ENCODE results near the gene CTNND2. TPM values are rescaled to one million over a fixed set of nuclear protein-coding genes. Genes with fewer than 3 reads are reported as not detected.

CTNND2 gene
- total and polyA plus RNA-seq, 3 donors from 2014 or later, result 9.1 to 17.2 (median 11.3) TPM

- H3K4me3 ChIP-seq, result no peak overlapping the region
- no peak overlapping the region for H3K27ac ChIP-seq
- no peaks in the 10 kb centered on the region for H3K9me3 ChIP-seq
- TF ChIP-seq, protein P1, sequence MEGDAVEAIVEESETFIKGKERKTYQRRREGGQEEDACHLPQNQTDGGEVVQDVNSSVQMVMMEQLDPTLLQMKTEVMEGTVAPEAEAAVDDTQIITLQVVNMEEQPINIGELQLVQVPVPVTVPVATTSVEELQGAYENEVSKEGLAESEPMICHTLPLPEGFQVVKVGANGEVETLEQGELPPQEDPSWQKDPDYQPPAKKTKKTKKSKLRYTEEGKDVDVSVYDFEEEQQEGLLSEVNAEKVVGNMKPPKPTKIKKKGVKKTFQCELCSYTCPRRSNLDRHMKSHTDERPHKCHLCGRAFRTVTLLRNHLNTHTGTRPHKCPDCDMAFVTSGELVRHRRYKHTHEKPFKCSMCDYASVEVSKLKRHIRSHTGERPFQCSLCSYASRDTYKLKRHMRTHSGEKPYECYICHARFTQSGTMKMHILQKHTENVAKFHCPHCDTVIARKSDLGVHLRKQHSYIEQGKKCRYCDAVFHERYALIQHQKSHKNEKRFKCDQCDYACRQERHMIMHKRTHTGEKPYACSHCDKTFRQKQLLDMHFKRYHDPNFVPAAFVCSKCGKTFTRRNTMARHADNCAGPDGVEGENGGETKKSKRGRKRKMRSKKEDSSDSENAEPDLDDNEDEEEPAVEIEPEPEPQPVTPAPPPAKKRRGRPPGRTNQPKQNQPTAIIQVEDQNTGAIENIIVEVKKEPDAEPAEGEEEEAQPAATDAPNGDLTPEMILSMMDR (IDR thresholded peaks at IDR 0.05), result no peak
- no peak for TF ChIP-seq POLR2A (IDR thresholded peaks at IDR 0.05)
- DNase-seq, result no peak
- H3K36me3 ChIP-seq (ENCODE audit: low read depth, missing control alignments), result no peaks in the 10 kb centered on the region
- no peaks in the 10 kb centered on the region for H3K4me1 ChIP-seq
- H3K27me3 ChIP-seq, result no peaks in the 10 kb centered on the region
- 88 to 93% methylated on average over 6 of the region's 6 CpGs for WGBS, 2 donors
- intact Hi-C loops (cut with DNase I; ENCODE audit: low total_unique reads), result no loop called here
Measured at GRCh38 chr5:11110128-11110527, 794.1 kb downstream of the CTNND2 start.

- no peaks in the 10 kb centered on the region for H3K4me1 ChIP-seq
- H3K36me3 ChIP-seq (ENCODE audit: low read depth, missing control alignments), result no peaks in the 10 kb centered on the region
- H3K27ac ChIP-seq, result no peak overlapping the region
- intact Hi-C loops (cut with DNase I; ENCODE audit: low total_unique reads), result no loop called here
- H3K9me3 ChIP-seq, result no peaks in the 10 kb centered on the region
- TF ChIP-seq POLR2A (IDR thresholded peaks at IDR 0.05), result no peak
- TF ChIP-seq, protein P1 (IDR thresholded peaks at IDR 0.05), result no peak
- H3K27me3 ChIP-seq, result no peaks in the 10 kb centered on the region
- WGBS, 2 donors, result 74 to 85% methylated on average over 8 of the region's 8 CpGs
- no peak for DNase-seq
- H3K4me3 ChIP-seq, result no peak overlapping the region
Measured at GRCh38 chr5:11105696-11106095, 798.5 kb downstream of the CTNND2 start.

GRCh38 chr5:11104651-11105112, 799.6 kb downstream of the CTNND2 start:
- Histone ChIP-seq H3K27me3 (no peaks in the 10 kb centered on the region), H3K27ac (no peak overlapping the region), H3K36me3 (ENCODE audit: low read depth, missing control alignments) (no peaks in the 10 kb centered on the region), H3K4me1 (no peaks in the 10 kb centered on the region), H3K4me3 (no peak overlapping the region), H3K9me3 (no peaks in the 10 kb centered on the region)
- TF ChIP-seq, protein P1 (IDR thresholded peaks at IDR 0.05), result no peak
- TF ChIP-seq POLR2A (IDR thresholded peaks at IDR 0.05), result no peak
- no peak for DNase-seq
- intact Hi-C loops (cut with DNase I; ENCODE audit: low total_unique reads), result no loop called here
- WGBS, 2 donors, result 64 to 78% methylated on average over 5 to 9 of the region's 9 CpGs

DNA sequence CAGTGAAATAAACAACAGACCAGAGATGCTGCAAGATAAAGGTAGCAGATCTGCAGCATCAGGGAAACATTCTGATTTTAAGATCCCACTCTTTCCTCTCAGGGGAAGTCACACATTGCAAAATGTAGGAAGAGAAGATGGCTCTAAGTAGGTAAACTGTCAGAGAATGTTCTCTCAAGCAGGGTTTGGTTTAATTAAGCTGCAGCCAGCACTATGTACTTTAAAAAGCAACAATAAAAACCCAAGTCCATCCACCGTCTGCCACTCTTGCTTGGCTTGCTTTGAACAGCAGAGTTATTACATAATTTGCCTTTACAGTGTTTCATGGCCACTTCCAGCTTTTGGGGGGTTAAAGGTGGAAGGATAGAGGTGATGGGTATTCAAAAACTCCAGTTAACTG, 800.0 kb downstream of the CTNND2 start:
- Histone ChIP-seq H3K27ac (no peak overlapping the region), H3K36me3 (ENCODE audit: low read depth, missing control alignments) (no peaks in the 10 kb centered on the region), H3K4me3 (no peak overlapping the region), H3K4me1 (no peaks in the 10 kb centered on the region), H3K27me3 (no peaks in the 10 kb centered on the region), H3K9me3 (no peaks in the 10 kb centered on the region)
- intact Hi-C loops (cut with DNase I; ENCODE audit: low total_unique reads), result no loop called here
- 35 to 64% methylated on average over 1 of the region's 1 CpG for WGBS, 2 donors
- no peak for TF ChIP-seq POLR2A (IDR thresholded peaks at IDR 0.05)
- TF ChIP-seq, protein P1 (IDR thresholded peaks at IDR 0.05), result no peak
- DNase-seq, result no peak

DNA sequence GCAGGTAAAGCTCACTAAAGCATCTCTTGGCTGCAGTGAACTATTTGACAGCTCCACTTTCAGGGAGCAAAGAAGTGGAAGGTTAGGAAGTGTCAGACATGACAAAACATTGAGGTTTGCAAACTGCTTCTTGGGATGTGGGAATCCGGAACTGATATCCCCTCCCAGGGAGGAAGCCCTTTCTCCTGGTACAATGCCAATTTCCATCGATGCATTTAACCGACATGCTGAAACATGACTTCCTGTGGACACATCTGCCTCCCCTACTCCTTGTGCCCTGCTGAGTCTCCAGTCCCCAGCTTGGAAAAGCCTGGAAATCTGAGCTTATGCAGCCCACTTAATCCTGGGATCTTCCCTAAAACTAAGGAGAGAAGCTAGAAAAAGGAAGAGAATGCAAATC, 820.1 kb downstream of the CTNND2 start:
- 51 to 62% methylated on average over 3 of the region's 3 CpGs for WGBS, 2 donors
- no peak overlapping the region for H3K27ac ChIP-seq
- H3K4me1 ChIP-seq, result no peaks in the 10 kb centered on the region
- H3K4me3 ChIP-seq, result no peak overlapping the region
- intact Hi-C loops (cut with DNase I; ENCODE audit: low total_unique reads), result no loop called here
- no peaks in the 10 kb centered on the region for H3K9me3 ChIP-seq
- DNase-seq, result no peak
- no peaks in the 10 kb centered on the region for H3K27me3 ChIP-seq
- no peaks in the 10 kb centered on the region for H3K36me3 ChIP-seq (ENCODE audit: low read depth, missing control alignments)
- no peak for TF ChIP-seq POLR2A (IDR thresholded peaks at IDR 0.05)
- TF ChIP-seq, protein P1 (IDR thresholded peaks at IDR 0.05), result no peak
